Measurements from ENCODE around the gene CLCF1. TPM values are rescaled to one million over a fixed set of nuclear protein-coding genes. Genes with fewer than 3 reads are reported as not detected.
A peak's percentile ranks its signal among the peaks of the same experiment; 100 is the strongest.

The CLCF1 gene
- total and polyA plus RNA-seq, 2 of the 13 experiments (the other 11 are each of a cell fraction or from before 2014, with no cell fraction given) = 0.49 to 0.78 TPM

GRCh38 chr11:67317888-67318555, 55.4 kb downstream of the CLCF1 start (continued):
- TF ChIP-seq MLXIP (CRISPR knock-in tag; IDR thresholded peaks at IDR 0.05; ENCODE audit: borderline replicate concordance) (0 out of 2 replicates have a peak, but pooled peaks have one; percentile 49), FOXO1 (CRISPR knock-in tag; IDR thresholded peaks at IDR 0.05) (peak; percentile 7; the same call in 1 of the 2 replicates), KDM5A (IDR thresholded peaks at IDR 0.05; ENCODE audit: borderline replicate concordance, low read length) (peak; percentile 17; the same call in 1 of the 2 replicates), ZNF562 (CRISPR knock-in tag; IDR thresholded peaks at IDR 0.05; ENCODE audit: borderline replicate concordance) (no peak), THAP7 (CRISPR knock-in tag; IDR thresholded peaks at IDR 0.05) (no peak), ZNF382 (CRISPR knock-in tag; IDR thresholded peaks at IDR 0.05; ENCODE audit: borderline replicate concordance) (no peak), AHR (CRISPR knock-in tag; IDR thresholded peaks at IDR 0.05) (0 out of 2 replicates have a peak, but pooled peaks have one; percentile 21), TAF15 (IDR thresholded peaks at IDR 0.05; ENCODE audit: low read depth, low read length, poor library complexity, severe bottlenecking) (no peak), KDM3A (CRISPR knock-in tag; IDR thresholded peaks at IDR 0.05; ENCODE audit: low read depth) (peak; percentile 69; the same call in 1 of the 2 replicates), PATZ1 (CRISPR knock-in tag; IDR thresholded peaks at IDR 0.05) (no peak), REPIN1 (CRISPR knock-in tag; IDR thresholded peaks at IDR 0.05; ENCODE audit: borderline replicate concordance, low read depth) (no peak), PHF21A (CRISPR knock-in tag; IDR thresholded peaks at IDR 0.05) (0 out of 2 replicates have a peak, but pooled peaks have one; percentile 2), REL (CRISPR knock-in tag; conservative IDR thresholded peaks at IDR 0.05) (peak; percentile 36; the same call in 1 of the 2 replicates), SPEN (CRISPR knock-in tag; IDR thresholded peaks at IDR 0.05; ENCODE audit: low read depth) (0 out of 2 replicates have a peak, but pooled peaks have one; percentile 15), ZNF383 (CRISPR knock-in tag; IDR thresholded peaks at IDR 0.05; ENCODE audit: borderline replicate concordance) (0 out of 2 replicates have a peak, but pooled peaks have one; percentile 71), WIZ (CRISPR knock-in tag; IDR thresholded peaks at IDR 0.05) (0 out of 2 replicates have a peak, but pooled peaks have one; percentile 51), ZNF607 (CRISPR knock-in tag; IDR thresholded peaks at IDR 0.05; ENCODE audit: borderline replicate concordance) (0 out of 2 replicates have a peak, but pooled peaks have one; percentile 11), THRA (CRISPR knock-in tag; IDR thresholded peaks at IDR 0.05; ENCODE audit: borderline replicate concordance) (0 out of 2 replicates have a peak, but pooled peaks have one; percentile 1), ZNF296 (CRISPR knock-in tag; conservative IDR thresholded peaks at IDR 0.05) (no peak), KDM5B (CRISPR knock-in tag; IDR thresholded peaks at IDR 0.05; ENCODE audit: borderline replicate concordance) (0 out of 2 replicates have a peak, but pooled peaks have one; percentile 1), ZNF747 (CRISPR knock-in tag; IDR thresholded peaks at IDR 0.05; ENCODE audit: borderline replicate concordance) (peak; percentile 24; the same call in 1 of the 2 replicates)

All from HepG2 (cell line).